GM19438 (cell line): ENCODE measurements around the gene P2RX7.

Source experiments
- ATAC-seq: cut with Tn5 transposase; IDR thresholded peaks from one replicate; pipeline ENCODE4 v1.9.1; 2021; ENCODE audit warnings: low read depth; ENCODE audit not compliant: unreplicated experiment

P2RX7 gene

GRCh38 chr12:121132601-121133481, at the start of gene P2RX7:
TSS of gene P2RX7 (plus strand) at chr12:121132876. CDS start at chr12:121132971, 95 bp downstream.
- peak; percentile 33 for ATAC-seq

- no peak for ATAC-seq
Observed at GRCh38 chr12:121084229-121084628, 48.4 kb upstream of the P2RX7 start.

- no peak for ATAC-seq
Observed at GRCh38 chr12:121085069-121085468, 47.6 kb upstream of the P2RX7 start.

GRCh38 chr12:121085506-121086353, 46.9 kb upstream of the P2RX7 start:
- no peak for ATAC-seq

GRCh38 chr12:121086781-121087295, 45.8 kb upstream of the P2RX7 start:
- ATAC-seq, result no peak

GRCh38 chr12:121087467-121088194, 45.0 kb upstream of the P2RX7 start:
- ATAC-seq, result no peak

GRCh38 chr12:121088195-121088585, 44.5 kb upstream of the P2RX7 start:
- no peak for ATAC-seq

- no peak for ATAC-seq
Observed at GRCh38 chr12:121089031-121089812, 43.5 kb upstream of the P2RX7 start.

GRCh38 chr12:121089813-121090430, 42.8 kb upstream of the P2RX7 start:
- ATAC-seq, result no peak

- no peak for ATAC-seq
Observed at GRCh38 chr12:121090586-121091514, 41.8 kb upstream of the P2RX7 start.

- no peak for ATAC-seq
Observed at GRCh38 chr12:121092034-121092433, 40.6 kb upstream of the P2RX7 start.

- ATAC-seq, result no peak
Observed at GRCh38 chr12:121093487-121093891, 39.2 kb upstream of the P2RX7 start.

- ATAC-seq, result no peak
Observed at GRCh38 chr12:121095544-121096198, 37.0 kb upstream of the P2RX7 start.

GRCh38 chr12:121096199-121096798, 36.4 kb upstream of the P2RX7 start:
- no peak for ATAC-seq

- ATAC-seq, result no peak
Observed at GRCh38 chr12:121099779-121100178, 32.9 kb upstream of the P2RX7 start.

- ATAC-seq, result no peak
Observed at GRCh38 chr12:121102307-121102706, 30.4 kb upstream of the P2RX7 start.

GRCh38 chr12:121107681-121108080, 25.0 kb upstream of the P2RX7 start:
- ATAC-seq, result no peak
